HepG2 (cell line): ENCODE data around the gene JAK2. TPM values are rescaled to one million over a fixed set of nuclear protein-coding genes. Genes with fewer than 3 reads are reported as not detected.
A peak's percentile ranks its signal among the peaks of the same experiment; 100 is the strongest.

ENCODE experiments used
- ATAC-seq: fragments of 200-7000 bp; cut with Tn5 transposase; 3 replicates; pipeline ENCODE4 v1.9.1; 2020; ENCODE audit warnings: mild to moderate bottlenecking, moderate library complexity
- BruUV-seq: library from RNA; stranded (reverse); fragments of 400-500 nt; replicated peaks from 2 replicates; lab custom pipeline; 2021; lab: Mats Ljungman, UMichigan
- CTCF ChIA-PET: fragments of 300-600 bp; formaldehyde crosslinking; extraction: SDS; loops from one replicate; lab custom pipeline; 2021; ENCODE audit warnings: low total read pairs, inconsistent platforms, low intra/inter-chr PET ratio; lab: Yijun Ruan, JAX
- POLR2A ChIA-PET: fragments of 350-600 bp; sonication (Branson Sonifier 250); formaldehyde crosslinking; loops from one replicate; lab custom pipeline; 2020; ENCODE audit warnings: antibody characterized with exemption, inconsistent platforms; lab: Yijun Ruan, JAX
- DNase-seq: peaks from one replicate; pipeline ENCODE4 v3.0.0-alpha.2; 2015; ENCODE audit warnings: low spot score
- FAIRE-seq: peaks from 3 replicates; lab custom pipeline; 2011; peaks lifted over from hg19 to GRCh38; lab: Jason Lieb, UNC
- H2AFZ ChIP-seq: one replicate; pipeline ENCODE4 v1.6.1; 2011; ENCODE audit warnings: low read length, inconsistent platforms
- H3K27ac ChIP-seq: fragments of 300-600 bp; 3 replicates; pipeline ENCODE4 v1.8.0; 2011; ENCODE audit warnings: mixed run types, mild to moderate bottlenecking, mixed read lengths, low read length, inconsistent platforms; ENCODE audit not compliant: insufficient read depth; ENCODE audit errors: extremely low read length
- H3K27me3 ChIP-seq, 2 experiments: fragments of 200-600 bp in 1 of 2; 2 replicates in 1 of 2; 3 replicates in 1 of 2; pipeline versions ENCODE4 v1.6.0 to v1.8.0; 2011; ENCODE audit warnings: low read length in 2 of 2, mild to moderate bottlenecking in 2 of 2, moderate library complexity in 2 of 2, inconsistent platforms in 1 of 2; ENCODE audit not compliant: insufficient read depth in 2 of 2, control insufficient read depth in 1 of 2
- H3K36me3 ChIP-seq, 2 experiments: fragments of 200-600 bp in 1 of 2; replicated peaks in 1 of 2; 2 replicates in 1 of 2; 3 replicates in 1 of 2; pipeline versions ENCODE4 v1.5.1 to v1.8.0; 2011; ENCODE audit warnings: low read length in 2 of 2, inconsistent platforms in 1 of 2; ENCODE audit not compliant: insufficient read depth in 2 of 2, control insufficient read depth in 1 of 2
- H3K4me1 ChIP-seq: 2 replicates; pipeline ENCODE4 v1.5.1; 2012; ENCODE audit warnings: low read length, inconsistent platforms; ENCODE audit not compliant: insufficient read depth
- H3K4me2 ChIP-seq: 2 replicates; pipeline ENCODE4 v1.6.0; 2011; ENCODE audit warnings: low read depth, low read length, inconsistent platforms
- H3K4me3 ChIP-seq, 3 experiments: fragments of 200-600 bp in 1 of 3; sonication (generic), shearing (Covaris generic) in 1 of 3; replicated peaks in 1 of 3; 2 replicates each; pipeline ENCODE4 v1.5.1; 2011 to 2016; ENCODE audit warnings: low read length in 3 of 3, inconsistent platforms in 2 of 3, low read depth in 2 of 3, mild to moderate bottlenecking in 2 of 3, control low read depth in 1 of 3, mixed read lengths in 1 of 3; ENCODE audit not compliant: insufficient read depth in 1 of 3
- H3K79me2 ChIP-seq: one replicate; pipeline ENCODE4 v1.6.1; 2011; ENCODE audit warnings: low read length, inconsistent platforms; ENCODE audit not compliant: insufficient read depth
- H3K9ac ChIP-seq: 2 replicates; pipeline ENCODE4 v1.6.0; 2011; ENCODE audit warnings: mild to moderate bottlenecking, low read depth, low read length, inconsistent platforms; ENCODE audit not compliant: insufficient read depth
- H3K9me3 ChIP-seq: 2 replicates; pipeline ENCODE4 v1.5.1; 2012; ENCODE audit warnings: mild to moderate bottlenecking, low read length
- H4K20me1 ChIP-seq: 2 replicates; pipeline ENCODE4 v1.6.0; 2011; ENCODE audit warnings: inconsistent platforms, mild to moderate bottlenecking, low read length, moderate library complexity; ENCODE audit not compliant: insufficient read depth
- HNRNPK ChIP-seq: fragments of 200-400 bp; formaldehyde crosslinking; IDR thresholded peaks from 2 replicates; pipeline ENCODE4 v1.6.1; 2018; ENCODE audit warnings: low read length, low read depth, moderate library complexity, mild to moderate bottlenecking; ENCODE audit not compliant: poor library complexity, severe bottlenecking
- MIXL1 ChIP-seq: IDR thresholded peaks from 2 replicates; pipeline ENCODE4 v1.6.1; 2016
- NCOR1 ChIP-seq: fragments of 200-600 bp; sonication (generic); IDR thresholded peaks from 2 replicates; pipeline ENCODE4 v1.7.0; 2017; ENCODE audit warnings: antibody characterized with exemption, low read length, borderline replicate concordance
- PAXIP1 ChIP-seq: sonication (generic); formaldehyde crosslinking; conservative IDR thresholded peaks from 2 replicates; pipeline ENCODE4 v1.4.0; 2020; ENCODE audit warnings: mild to moderate bottlenecking, missing genetic modification reagents, moderate library complexity
- RBFOX2 ChIP-seq: fragments of 200-400 bp; formaldehyde crosslinking; IDR thresholded peaks from 2 replicates; pipeline ENCODE4 v1.6.1; 2017; ENCODE audit warnings: low read depth, mild to moderate bottlenecking, low read length
- SCMH1 ChIP-seq: sonication (generic); formaldehyde crosslinking; IDR thresholded peaks from 2 replicates; pipeline ENCODE4 v1.9.0; 2021; ENCODE audit warnings: missing genetic modification reagents, mild to moderate bottlenecking, borderline replicate concordance
- SKI ChIP-seq: fragments of 450-650 bp; IDR thresholded peaks from one replicate; pipeline ENCODE4 v1.6.1; 2018; ENCODE audit warnings: mild to moderate bottlenecking; ENCODE audit not compliant: partially characterized antibody
- SMC3 ChIP-seq: IDR thresholded peaks from 2 replicates; pipeline ENCODE4 v1.6.1; 2011; ENCODE audit warnings: low read length, improper control_type of control experiment
- TAF1 ChIP-seq: sonication (generic); formaldehyde crosslinking; IDR thresholded peaks from 2 replicates; pipeline ENCODE4 v1.4.0; 2020; ENCODE audit warnings: missing genetic modification reagents
- TGIF2 ChIP-seq: IDR thresholded peaks from 2 replicates; pipeline ENCODE4 v1.6.1; 2016; ENCODE audit warnings: control low read depth, missing compliant biosample characterization
- ZBTB14 ChIP-seq: sonication (generic); formaldehyde crosslinking; IDR thresholded peaks from 2 replicates; pipeline ENCODE4 v1.4.0; 2020; ENCODE audit warnings: missing genetic modification reagents
- ZBTB20 ChIP-seq: sonication (generic); formaldehyde crosslinking; IDR thresholded peaks from 2 replicates; pipeline ENCODE4 v1.8.1; 2023; ENCODE audit warnings: missing genetic modification reagents, low read depth, mild to moderate bottlenecking, borderline replicate concordance
- ZBTB38 ChIP-seq: sonication (generic); formaldehyde crosslinking; IDR thresholded peaks from 2 replicates; pipeline ENCODE4 v1.5.1; 2020; ENCODE audit warnings: mild to moderate bottlenecking, missing genetic modification reagents
- ZNF10 ChIP-seq: sonication (generic); formaldehyde crosslinking; IDR thresholded peaks from 2 replicates; pipeline ENCODE4 v1.4.0; 2020; ENCODE audit warnings: mild to moderate bottlenecking, low read depth, missing genetic modification reagents, borderline replicate concordance
- ZNF878 ChIP-seq: sonication (generic); formaldehyde crosslinking; IDR thresholded peaks from 2 replicates; pipeline ENCODE4 v1.8.1; 2023; ENCODE audit warnings: mild to moderate bottlenecking, missing genetic modification reagents, moderate library complexity
- WGBS: methylation state at CpG from one replicate; pipeline ENCODE4 v1.1.6; 2017; ENCODE audit warnings: low lambda C conversion rate; 5-methylcytosine and 5-hydroxymethylcytosine counted together
- in situ Hi-C: cut with HindIII; loops from 2 replicates; pipeline ENCODE4 v1.10.0; 2017; ENCODE audit warnings: low pct_unique_long_range_greater_than_20kb; ENCODE audit not compliant: extremely low pct_ligation_motif_present
- intact Hi-C: fragments of 100-400 bp; cut with micrococcal nuclease; formaldehyde crosslinking; loops from one replicate; pipeline ENCODE4 v1.10.0; 2022; ENCODE audit not compliant: unreplicated experiment
- polyA plus RNA-seq, 8 experiments: library from polyadenylated mRNA; depleted of rRNA in 3 of 8; stranded (reverse) in 7 of 8; unstranded in 1 of 8; fragments of >200 nt; fragmentation: Illumina TruSeq in 4 of 8; extraction: Trizol in 4 of 8; gene quantifications; 2 replicates each; pipeline versions ENCODE4 v1.2.1 to v1.2.3, GENCODE V29; 2011 to 2016; ENCODE audit warnings: low read depth in 4 of 8, missing spikeins in 1 of 8, mixed read lengths in 1 of 8; ENCODE audit not compliant: insufficient read depth in 1 of 8
- total RNA-seq, 5 experiments: library from RNA; depleted of rRNA; stranded (reverse); fragments of >200 nt; fragmentation: Illumina TruSeq; extraction: Trizol; gene quantifications; 2 replicates each; pipeline ENCODE4 v1.2.3, GENCODE V29; 2016; ENCODE audit warnings: low read depth in 1 of 5
- TF ChIP-seq, protein P1 (sequence below): sonication (generic); formaldehyde crosslinking; IDR thresholded peaks from 2 replicates; pipeline ENCODE4 v1.5.1; 2020; ENCODE audit warnings: missing genetic modification reagents, mild to moderate bottlenecking, borderline replicate concordance
- TF ChIP-seq, protein P2 (sequence below): IDR thresholded peaks from 2 replicates; pipeline ENCODE4 v1.6.1; 2012; ENCODE audit warnings: low read depth, low read length, improper control_type of control experiment

Gene JAK2
- total and polyA plus RNA-seq, 2 of the 13 experiments (the other 11 are each of a cell fraction or from before 2014, with no cell fraction given) = 1.1 to 4.1 TPM

DNA sequence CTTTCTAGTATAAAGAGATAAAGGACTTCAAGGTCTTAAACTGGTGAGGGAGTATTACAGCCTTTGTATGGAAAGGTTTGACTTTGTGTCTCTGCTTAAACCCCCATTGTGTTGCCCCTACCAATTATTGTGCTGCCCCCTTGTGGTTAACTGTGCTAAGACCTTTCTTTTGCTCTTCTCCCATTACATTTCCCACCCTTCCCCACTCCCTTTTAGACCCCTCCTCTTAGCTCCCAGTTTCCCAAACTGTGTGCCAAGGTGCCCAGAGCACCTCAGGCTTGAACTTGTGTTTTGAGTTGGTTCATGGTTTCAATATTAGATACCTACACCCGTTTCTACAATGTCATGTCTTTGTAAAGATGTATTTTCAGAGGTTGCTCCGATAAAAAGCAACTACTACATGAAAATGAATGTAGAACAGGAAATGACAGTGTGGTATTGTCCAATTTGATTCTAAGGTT, 2.9 kb downstream of the JAK2 start:
- intact Hi-C loops (loop anchor here (1.0 to 10.0 kb wide), 5 partner anchors 64 to 617 kb away; partner anchors contain the start of gene PLGRKT), in situ Hi-C loops (loop anchor here (5.0 to 25.0 kb wide), 3 partner anchors 231 to 449 kb away; partner anchors contain the start of gene PLGRKT)
- FAIRE-seq (peak; percentile 87), ATAC-seq (no peak), DNase-seq (peak; percentile 66)
- H3K9me3 ChIP-seq = peaks cover 9% of the 10 kb centered on the region; the same call in 1 of the 2 replicates
- H4K20me1 ChIP-seq = no peaks in the 10 kb centered on the region
- CTCF ChIA-PET = interaction anchor here (0.7 to 1.8 kb wide), 5 partner anchors 64 to 383 kb away, joined by 3 to 24 read pairs (median 4); no protein-coding TSS in a partner anchor
- WGBS = 54% methylated on average over 2 of the region's 2 CpGs
- H3K36me3 ChIP-seq = peaks cover 0 to 4% of the 10 kb centered on the region in 2 experiments; a peak in 2 of 5 replicates
- H3K4me1 ChIP-seq = peaks cover 40% of the 10 kb centered on the region
- no peak overlapping the region for H3K27ac ChIP-seq
- POLR2A ChIA-PET = interaction anchor here (1.8 kb wide), 1 partner anchor 225 kb away, joined by 3 read pairs; no protein-coding TSS in a partner anchor
- no peak overlapping the region for H3K4me3 ChIP-seq
- BruUV-seq = no TSS peak
- H3K4me2 ChIP-seq = no peak overlapping the region
- H2AFZ ChIP-seq = no peak overlapping the region
- no peaks in the 10 kb centered on the region for H3K27me3 ChIP-seq
- H3K79me2 ChIP-seq = no peaks in the 10 kb centered on the region
- no peak overlapping the region for H3K9ac ChIP-seq
- TF ChIP-seq, protein P1, sequence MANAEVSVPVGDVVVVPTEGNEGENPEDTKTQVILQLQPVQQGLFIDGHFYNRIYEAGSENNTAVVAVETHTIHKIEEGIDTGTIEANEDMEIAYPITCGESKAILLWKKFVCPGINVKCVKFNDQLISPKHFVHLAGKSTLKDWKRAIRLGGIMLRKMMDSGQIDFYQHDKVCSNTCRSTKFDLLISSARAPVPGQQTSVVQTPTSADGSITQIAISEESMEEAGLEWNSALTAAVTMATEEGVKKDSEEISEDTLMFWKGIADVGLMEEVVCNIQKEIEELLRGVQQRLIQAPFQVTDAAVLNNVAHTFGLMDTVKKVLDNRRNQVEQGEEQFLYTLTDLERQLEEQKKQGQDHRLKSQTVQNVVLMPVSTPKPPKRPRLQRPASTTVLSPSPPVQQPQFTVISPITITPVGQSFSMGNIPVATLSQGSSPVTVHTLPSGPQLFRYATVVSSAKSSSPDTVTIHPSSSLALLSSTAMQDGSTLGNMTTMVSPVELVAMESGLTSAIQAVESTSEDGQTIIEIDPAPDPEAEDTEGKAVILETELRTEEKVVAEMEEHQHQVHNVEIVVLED (CRISPR knock-in tag) = no peak
- TF ChIP-seq ZBTB14 (CRISPR knock-in tag) (no peak), SMC3 (peak; percentile 84), ZBTB20 (CRISPR knock-in tag) (no peak), SCMH1 (no peak), TGIF2 (CRISPR knock-in tag) (no peak), MIXL1 (CRISPR knock-in tag) (peak; percentile 75; the same call in 1 of the 2 replicates), RBFOX2 (no peak), TAF1 (no peak), HNRNPK (peak; percentile 89), ZBTB38 (no peak), NCOR1 (no peak), ZNF10 (CRISPR knock-in tag) (no peak), SKI (no peak), ZNF878 (CRISPR knock-in tag) (no peak), PAXIP1 (no peak)
- TF ChIP-seq, protein P2, sequence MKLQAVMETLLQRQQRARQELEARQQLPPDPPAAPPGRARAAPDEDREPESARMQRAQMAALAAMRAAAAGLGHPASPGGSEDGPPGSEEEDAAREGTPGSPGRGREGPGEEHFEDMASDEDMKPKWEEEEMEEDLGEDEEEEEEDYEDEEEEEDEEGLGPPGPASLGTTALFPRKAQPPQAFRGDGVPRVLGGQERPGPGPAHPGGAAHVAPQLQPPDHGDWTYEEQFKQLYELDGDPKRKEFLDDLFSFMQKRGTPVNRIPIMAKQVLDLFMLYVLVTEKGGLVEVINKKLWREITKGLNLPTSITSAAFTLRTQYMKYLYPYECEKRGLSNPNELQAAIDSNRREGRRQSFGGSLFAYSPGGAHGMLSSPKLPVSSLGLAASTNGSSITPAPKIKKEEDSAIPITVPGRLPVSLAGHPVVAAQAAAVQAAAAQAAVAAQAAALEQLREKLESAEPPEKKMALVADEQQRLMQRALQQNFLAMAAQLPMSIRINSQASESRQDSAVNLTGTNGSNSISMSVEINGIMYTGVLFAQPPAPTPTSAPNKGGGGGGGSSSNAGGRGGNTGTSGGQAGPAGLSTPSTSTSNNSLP = no peak
